Measurements from ENCODE around the gene ARHGAP12.

GRCh38 chr10:31770307-31770902 lies 158.2 kb downstream of the ARHGAP12 start:
- TF ChIP-seq POLR2AphosphoS5 (IDR thresholded peaks at IDR 0.05) (no peak), CTCF (IDR thresholded peaks at IDR 0.05 in 8 of 11, conservative IDR thresholded peaks at IDR 0.05 in 3 of 11) (peak; percentile 64 to 92 (median 86)), POLR2A (IDR thresholded peaks at IDR 0.05) (no peak)

Measured in spleen (tissue), 7 donors.